Thoracic aorta (tissue), 2 donors: ENCODE data around the gene ORM1. TPM values are rescaled to one million over a fixed set of nuclear protein-coding genes. Genes with fewer than 3 reads are reported as not detected.

Experiments used
- ATAC-seq: fragments of 150-250 bp; one replicate; pipeline ENCODE4 v1.8.0; 2017; ENCODE audit warnings: low read depth; ENCODE audit not compliant: insufficient number of reproducible peaks, low FRiP score
- DNase-seq: peaks from one replicate; pipeline ENCODE4 v3.0.0-alpha.2; 2020; ENCODE audit warnings: low spot score
- H3K27ac ChIP-seq, 2 donors: fragments of 200-600 bp; sonication (generic); 1 replicate in 1 of 2; 2 replicates in 1 of 2; pipeline ENCODE4 v1.5.1; 2016; ENCODE audit warnings: mild to moderate bottlenecking in 2 of 2, moderate library complexity in 2 of 2
- H3K27me3 ChIP-seq: fragments of 200-600 bp; sonication (generic); replicated peaks from 2 replicates; pipeline ENCODE4 v1.6.0; 2016; ENCODE audit warnings: mild to moderate bottlenecking; ENCODE audit not compliant: insufficient read depth
- H3K36me3 ChIP-seq: fragments of 200-600 bp; sonication (generic); one replicate; pipeline ENCODE4 v1.5.1; 2016
- H3K4me1 ChIP-seq, 2 donors: fragments of 200-600 bp; sonication (generic); 1 replicate in 1 of 2; 2 replicates in 1 of 2; pipeline versions ENCODE4 v1.5.1 to v1.6.0; 2016; ENCODE audit warnings: low read depth in 2 of 2, mild to moderate bottlenecking in 1 of 2; ENCODE audit not compliant: control insufficient read depth in 1 of 2
- H3K4me3 ChIP-seq: fragments of 200-600 bp; sonication (generic); 2 replicates; pipeline ENCODE4 v1.5.1; 2016; ENCODE audit warnings: mild to moderate bottlenecking
- H3K9me3 ChIP-seq: fragments of 200-600 bp; sonication (generic); 2 replicates; pipeline ENCODE4 v1.5.1; 2016
- CTCF ChIP-seq: fragments of 200-600 bp; sonication (generic); IDR thresholded peaks from one replicate; pipeline ENCODE4 v1.5.1; 2019; ENCODE audit warnings: antibody characterized with exemption
- total RNA-seq, 2 donors: library from RNA; depleted of rRNA; stranded (reverse); fragments of >200 nt; gene quantifications; one replicate each; pipeline versions ENCODE4 v1.1.0 to v1.2.3, GENCODE V29; 2016

Gene ORM1
- total RNA-seq, 2 donors from 2014 or later, result not detected

- Histone ChIP-seq H3K36me3 (peaks cover 49% of the 10 kb centered on the region), H3K4me3 (no peak overlapping the region), H3K9me3 (no peaks in the 10 kb centered on the region), H3K4me1 (peaks cover 10 to 30% of the 10 kb centered on the region in 2 donors), H3K27me3 (no peaks in the 10 kb centered on the region), H3K27ac (peak overlapping the region; percentile 53 to 66)
- TF ChIP-seq CTCF, result no peak
- DNase-seq (no peak), ATAC-seq (no peak)
Measured at GRCh38 chr9:114348261-114348905, 25.5 kb downstream of the ORM1 start.

- no peak for TF ChIP-seq CTCF
- peaks cover 50% of the 10 kb centered on the region for H3K36me3 ChIP-seq
- peak; percentile 92 for ATAC-seq
- no peaks in the 10 kb centered on the region for H3K9me3 ChIP-seq
- H3K27ac ChIP-seq, result peak overlapping the region; percentile 53 to 66
- peak; percentile 80 for DNase-seq
- H3K27me3 ChIP-seq, result no peaks in the 10 kb centered on the region
- H3K4me1 ChIP-seq, result peaks cover 10 to 30% of the 10 kb centered on the region in 2 donors
- no peak overlapping the region for H3K4me3 ChIP-seq
Measured at GRCh38 chr9:114348906-114349482, 26.1 kb downstream of the ORM1 start.

GRCh38 chr9:114349713-114350480 lies 27.0 kb downstream of the ORM1 start:
- Histone ChIP-seq H3K4me3 (no peak overlapping the region), H3K36me3 (peaks cover 45% of the 10 kb centered on the region), H3K27me3 (no peaks in the 10 kb centered on the region), H3K27ac (peak overlapping the region; percentile 30 to 66), H3K4me1 (peaks cover 10 to 30% of the 10 kb centered on the region in 2 donors), H3K9me3 (no peaks in the 10 kb centered on the region)
- DNase-seq (no peak), ATAC-seq (no peak)
- no peak for TF ChIP-seq CTCF

GRCh38 chr9:114350636-114351401 lies 27.9 kb downstream of the ORM1 start:
- Histone ChIP-seq H3K4me1 (peaks cover 10 to 30% of the 10 kb centered on the region in 2 donors), H3K27ac (peak overlapping the region; percentile 30 to 66), H3K36me3 (peaks cover 43% of the 10 kb centered on the region), H3K27me3 (no peaks in the 10 kb centered on the region), H3K4me3 (no peak overlapping the region), H3K9me3 (no peaks in the 10 kb centered on the region)
- DNase-seq, result no peak
- ATAC-seq, result no peak
- no peak for TF ChIP-seq CTCF
